HFF-Myc (cell line): ENCODE results near the gene SGF29.
"Not testable (repeated sequence)": the region's sequence is repeated elsewhere in the genome, so short reads cannot be mapped to it uniquely, and the experiment has no call there.

ENCODE experiments used
- DNase-seq: peaks from one replicate; pipeline ENCODE4 v3.0.0-alpha.2; 2011; ENCODE audit warnings: low read depth; ENCODE audit errors: extremely low read depth
- H3K4me3 ChIP-seq: replicated peaks from 2 replicates; pipeline ENCODE4 v1.5.1; 2011; ENCODE audit warnings: low read depth, mild to moderate bottlenecking, control low read depth, low read length
- CTCF ChIP-seq: IDR thresholded peaks from 2 replicates; pipeline ENCODE4 v1.5.1; 2012; ENCODE audit warnings: mild to moderate bottlenecking, low read depth, low read length, control low read depth; ENCODE audit errors: missing control alignments

The SGF29 gene

GRCh38 chr16:28604186-28604565 lies 50.5 kb downstream of the SGF29 start:
- DNase-seq: no peak
- no peak overlapping the region for H3K4me3 ChIP-seq
- TF ChIP-seq CTCF: no peak

DNA sequence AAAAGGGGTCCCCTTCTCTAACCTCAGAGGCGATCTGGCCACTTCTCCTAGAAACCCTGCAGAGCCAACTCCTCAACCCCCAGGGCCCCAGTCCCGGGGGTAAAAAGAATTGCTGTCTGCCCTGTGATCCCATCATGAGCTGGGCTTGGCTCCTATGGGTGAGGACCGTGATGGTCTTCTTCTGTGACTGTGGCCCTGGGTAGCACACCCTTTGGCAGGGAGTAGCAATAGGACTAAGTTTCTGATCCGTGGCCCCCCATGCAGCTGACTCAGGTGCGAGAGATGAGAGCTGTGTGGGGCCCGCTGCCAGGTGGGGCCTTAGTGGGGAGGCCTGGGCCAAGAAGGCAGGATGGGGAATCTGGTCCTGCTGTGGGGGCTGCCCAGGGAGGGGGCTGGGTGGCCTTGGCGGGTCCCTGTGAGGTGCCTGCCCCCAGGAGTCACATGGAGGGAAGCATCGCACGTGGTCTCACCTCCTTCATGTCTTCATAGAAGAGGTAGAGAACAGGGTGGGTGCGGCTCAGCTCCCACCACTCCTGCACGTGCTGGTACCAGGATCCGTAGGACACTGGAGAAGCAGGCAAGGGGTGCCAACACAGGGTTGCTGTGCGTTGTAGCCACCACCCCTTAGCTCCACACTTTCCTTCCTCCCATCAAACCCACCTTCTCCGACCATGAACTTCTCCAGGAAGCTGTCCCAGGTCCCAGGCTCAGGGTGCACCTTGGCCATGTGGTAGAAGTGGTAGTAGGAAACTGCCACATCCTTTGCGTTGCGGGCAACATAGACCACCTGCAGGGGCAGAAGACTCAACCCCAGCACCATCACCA lies 52.8 kb downstream of the SGF29 start:
- no peak overlapping the region for H3K4me3 ChIP-seq
- DNase-seq: no peak
- no peak for TF ChIP-seq CTCF

GRCh38 chr16:28607116-28607623 lies 53.5 kb downstream of the SGF29 start:
- H3K4me3 ChIP-seq: no peak overlapping the region
- no peak for DNase-seq
- TF ChIP-seq CTCF: no peak

DNA sequence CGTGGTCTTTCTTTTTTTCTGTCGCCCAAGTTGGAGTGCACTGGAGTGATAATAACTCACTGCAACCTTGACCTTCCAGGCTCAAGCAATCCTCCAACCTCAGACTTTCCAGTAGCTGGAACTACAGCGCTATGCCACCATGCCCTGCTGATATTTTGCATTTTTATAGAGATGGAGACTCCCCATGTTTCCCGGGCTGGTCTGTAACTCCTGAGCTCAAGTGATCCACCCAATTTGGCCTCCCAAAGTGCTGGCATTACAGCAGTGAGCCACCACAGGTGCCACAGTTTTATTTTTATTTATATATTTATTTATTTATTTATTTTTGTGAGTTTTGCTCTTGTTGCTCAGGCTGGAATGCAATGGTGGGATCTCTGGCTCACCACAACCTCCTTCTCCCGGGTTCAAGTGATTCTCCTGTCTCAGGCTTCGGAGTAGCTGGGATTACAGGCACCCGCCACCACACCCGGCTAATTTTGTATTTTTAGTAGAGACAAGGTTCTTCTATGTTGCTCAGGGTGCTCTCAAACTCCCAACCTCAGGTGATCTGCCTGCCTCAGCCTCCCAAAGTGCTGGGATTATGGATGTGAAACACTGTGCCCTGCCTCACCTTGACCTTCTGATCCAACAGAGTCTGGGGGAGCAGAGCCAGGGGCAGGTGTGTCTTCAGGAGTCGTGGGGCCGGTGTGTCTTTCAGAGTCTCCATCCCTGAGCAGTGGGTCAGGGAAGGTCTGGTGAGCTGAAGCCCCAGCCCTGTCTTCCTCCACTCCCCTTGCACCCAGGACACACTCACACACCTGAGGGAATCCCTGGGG lies 54.2 kb downstream of the SGF29 start:
- H3K4me3 ChIP-seq, DNase-seq: not testable (repeated sequence)

- not testable (repeated sequence) for DNase-seq, H3K4me3 ChIP-seq
These were observed 54.7 kb downstream of the SGF29 start for GRCh38 chr16:28608496-28608808.

GRCh38 chr16:28608867-28609596 lies 55.3 kb downstream of the SGF29 start:
- not testable (repeated sequence) for H3K4me3 ChIP-seq, DNase-seq

- H3K4me3 ChIP-seq: no peak within 1 kb of the TSS
- no peak for TF ChIP-seq CTCF
- no peak for DNase-seq
These were observed 56.2 kb downstream of the SGF29 start, which contains the start of gene SULT1A1 for GRCh38 chr16:28609631-28610594. Gene SULT1A1, minus strand, starts transcription at chr16:28610044. Its CDS starts 1,189 bp downstream, at chr16:28608855.
